H1 (cell line): ENCODE measurements around the gene TPSAB1. TPM values are rescaled to one million over a fixed set of nuclear protein-coding genes. Genes with fewer than 3 reads are reported as not detected.

Experiments
- BRCA1 ChIP-seq: IDR thresholded peaks from 2 replicates; pipeline ENCODE4 v1.6.1; 2012; ENCODE audit warnings: low read depth, low read length, improper control_type of control experiment
- CHD7 ChIP-seq: fragments of 300-600 bp; sonication (generic); IDR thresholded peaks from 2 replicates; pipeline ENCODE4 v1.7.1; 2012; ENCODE audit warnings: low read length, moderate library complexity, mild to moderate bottlenecking, inconsistent platforms; ENCODE audit not compliant: insufficient replicate concordance
- CREB1 ChIP-seq: IDR thresholded peaks from 2 replicates; pipeline ENCODE4 v1.6.1; 2012; ENCODE audit warnings: inconsistent platforms
- CTBP2 ChIP-seq: IDR thresholded peaks from 2 replicates; pipeline ENCODE4 v1.7.0; 2011; ENCODE audit warnings: borderline replicate concordance, mild to moderate bottlenecking, moderate library complexity, mixed read lengths, low read length; ENCODE audit not compliant: insufficient read depth, insufficient read length
- EZH2 ChIP-seq: fragments of 200-600 bp; sonication (generic); IDR thresholded peaks from 2 replicates; pipeline ENCODE4 v1.7.1; 2012; ENCODE audit warnings: low read depth, mild to moderate bottlenecking, moderate library complexity, low read length, inconsistent platforms; ENCODE audit not compliant: severe bottlenecking
- FOSL1 ChIP-seq: IDR thresholded peaks from 2 replicates; pipeline ENCODE4 v1.6.1; 2011; ENCODE audit warnings: mild to moderate bottlenecking, low read depth, low read length, moderate library complexity; ENCODE audit not compliant: insufficient read depth
- JUN ChIP-seq: IDR thresholded peaks from 2 replicates; pipeline ENCODE4 v1.6.1; 2011; ENCODE audit warnings: low read depth, mild to moderate bottlenecking, improper control_type of control experiment, low read length
- KDM1A ChIP-seq: fragments of 200-600, 300-600 bp; sonication (generic); IDR thresholded peaks from 2 replicates; pipeline ENCODE4 v1.7.1; 2016; ENCODE audit warnings: mild to moderate bottlenecking, low read length, borderline replicate concordance
- RBBP5 ChIP-seq: IDR thresholded peaks from 2 replicates; pipeline ENCODE4 v1.7.1; 2012; ENCODE audit warnings: low read depth, mild to moderate bottlenecking, inconsistent platforms, low read length, moderate library complexity, borderline replicate concordance
- SIX5 ChIP-seq: IDR thresholded peaks from 2 replicates; pipeline ENCODE4 v1.6.1; 2011; ENCODE audit warnings: mild to moderate bottlenecking, low read depth, low read length
- TAF1 ChIP-seq: IDR thresholded peaks from 2 replicates; pipeline ENCODE4 v1.6.1; 2011; ENCODE audit warnings: mild to moderate bottlenecking, low read depth, low read length
- polyA plus RNA-seq, 7 experiments: library from polyadenylated mRNA; depleted of rRNA in 3 of 7; stranded (reverse) in 5 of 7; unstranded in 2 of 7; fragments of >200 nt in 5 of 7; fragments of 200-250 nt in 2 of 7; gene quantifications; 1 replicate in 5 of 7; 2 replicates in 1 of 7; 4 replicates in 1 of 7; pipeline versions ENCODE4 v1.2.1 to v1.2.3, GENCODE V29; 2011 to 2013; ENCODE audit warnings: missing spikeins in 2 of 7, mixed read lengths in 2 of 7
- total RNA-seq: library from RNA; stranded (reverse); fragmentation: NEBNext Ultra II Directional; extraction: Animal tissue kit (Norgen Biotek cat#: 25700); gene quantifications from 2 replicates; pipeline ENCODE4 v1.2.1, GENCODE V29; 2021
- TF ChIP-seq, protein P1 (sequence below): IDR thresholded peaks from 2 replicates; pipeline ENCODE4 v1.6.1; 2011; ENCODE audit warnings: low read depth, mild to moderate bottlenecking, low read length; ENCODE audit not compliant: insufficient read depth

The TPSAB1 gene
- total and polyA plus RNA-seq, 2 of the 8 experiments (the other 6 are each of a cell fraction or from before 2014, with no cell fraction given) = 0.09 TPM; not detected in 1

DNA sequence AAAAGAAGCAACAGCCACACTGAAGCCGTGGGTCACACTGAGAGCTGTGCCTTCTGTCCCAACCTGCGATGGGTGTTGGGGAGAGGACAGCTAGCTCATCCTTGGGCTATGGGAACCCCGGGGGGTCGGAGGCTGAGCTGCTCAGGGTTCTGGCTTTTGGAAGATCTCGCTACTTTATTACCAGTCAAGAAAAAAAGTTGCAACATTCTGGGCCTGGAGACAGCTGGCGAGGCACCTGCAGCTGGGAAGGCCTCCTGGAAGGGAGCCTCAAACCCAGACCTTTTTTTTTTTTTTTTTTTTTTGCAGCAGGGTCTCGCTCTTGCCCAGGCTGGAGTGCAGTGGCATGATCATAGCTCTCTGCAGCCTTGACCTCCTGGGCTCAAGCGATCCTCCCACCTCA lies 40.3 kb downstream of the TPSAB1 start (continued):
- TF ChIP-seq CHD7 (no peak), KDM1A (no peak), FOSL1 (no peak), SIX5 (no peak), CTBP2 (no peak), EZH2 (no peak), JUN (no peak), CREB1 (no peak), RBBP5 (no peak), TAF1 (no peak), BRCA1 (no peak)
- TF ChIP-seq, protein P1, sequence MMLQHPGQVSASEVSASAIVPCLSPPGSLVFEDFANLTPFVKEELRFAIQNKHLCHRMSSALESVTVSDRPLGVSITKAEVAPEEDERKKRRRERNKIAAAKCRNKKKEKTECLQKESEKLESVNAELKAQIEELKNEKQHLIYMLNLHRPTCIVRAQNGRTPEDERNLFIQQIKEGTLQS = no peak
